Neural crest cell (in vitro differentiated cells): ENCODE data around the gene PCED1A. TPM values are rescaled to one million over a fixed set of nuclear protein-coding genes. Genes with fewer than 3 reads are reported as not detected.

ENCODE experiments used
- DNase-seq: peaks from one replicate; pipeline ENCODE4 v3.0.0; 2021; ENCODE audit warnings: low read depth, mixed read lengths, low spot score
- H3K27ac Mint-ChIP-seq: one replicate; pipeline ENCODE4 v1.8.0; 2021; ENCODE audit warnings: mild to moderate bottlenecking, mixed read lengths; ENCODE audit not compliant: unreplicated experiment
- H3K27me3 Mint-ChIP-seq: 2 replicates; pipeline ENCODE4 v1.8.0; 2021; ENCODE audit warnings: low read depth, mild to moderate bottlenecking, mixed read lengths
- H3K36me3 Mint-ChIP-seq: 2 replicates; pipeline ENCODE4 v1.8.0; 2021; ENCODE audit warnings: low read depth, mild to moderate bottlenecking, mixed read lengths
- H3K4me1 Mint-ChIP-seq: 2 replicates; pipeline ENCODE4 v1.8.0; 2021; ENCODE audit warnings: mixed read lengths
- H3K4me3 Mint-ChIP-seq: one replicate; pipeline ENCODE4 v1.8.0; 2021; ENCODE audit warnings: mild to moderate bottlenecking, mixed read lengths
- H3K9me3 Mint-ChIP-seq: 2 replicates; pipeline ENCODE4 v1.8.0; 2021; ENCODE audit warnings: mixed read lengths
- CTCF ChIP-seq: fragments of 200-600 bp; sonication (generic); conservative IDR thresholded peaks from 2 replicates; pipeline ENCODE4 v1.5.0; 2021; ENCODE audit warnings: antibody characterized with exemption, mild to moderate bottlenecking
- total RNA-seq: library from RNA; stranded (reverse); gene quantifications from 2 replicates; pipeline ENCODE4 v1.2.1, GENCODE V29; 2021

Gene PCED1A
- total RNA-seq, 1 donor from 2014 or later: 68.7 TPM

GRCh38 chr20:2839732-2840137 lies 720 bp downstream of the PCED1A start:
- peaks cover 13% of the 10 kb centered on the region for H3K4me1 Mint-ChIP-seq
- no peaks in the 10 kb centered on the region for H3K9me3 Mint-ChIP-seq
- no peaks in the 10 kb centered on the region for H3K27me3 Mint-ChIP-seq
- peak overlapping the region; percentile 25 for H3K27ac Mint-ChIP-seq
- H3K36me3 Mint-ChIP-seq: peaks cover 27% of the 10 kb centered on the region
- peak overlapping the region; percentile 88 for H3K4me3 Mint-ChIP-seq
- DNase-seq: no peak
- no peak for TF ChIP-seq CTCF

GRCh38 chr20:2838847-2839671 lies 1.4 kb downstream of the PCED1A start:
- Mint-ChIP-seq H3K36me3 (peaks cover 27% of the 10 kb centered on the region), H3K9me3 (no peaks in the 10 kb centered on the region), H3K27me3 (no peaks in the 10 kb centered on the region), H3K27ac (peak overlapping the region; percentile 25), H3K4me3 (peak overlapping the region; percentile 88), H3K4me1 (peaks cover 13% of the 10 kb centered on the region)
- TF ChIP-seq CTCF: no peak
- DNase-seq: no peak

DNA sequence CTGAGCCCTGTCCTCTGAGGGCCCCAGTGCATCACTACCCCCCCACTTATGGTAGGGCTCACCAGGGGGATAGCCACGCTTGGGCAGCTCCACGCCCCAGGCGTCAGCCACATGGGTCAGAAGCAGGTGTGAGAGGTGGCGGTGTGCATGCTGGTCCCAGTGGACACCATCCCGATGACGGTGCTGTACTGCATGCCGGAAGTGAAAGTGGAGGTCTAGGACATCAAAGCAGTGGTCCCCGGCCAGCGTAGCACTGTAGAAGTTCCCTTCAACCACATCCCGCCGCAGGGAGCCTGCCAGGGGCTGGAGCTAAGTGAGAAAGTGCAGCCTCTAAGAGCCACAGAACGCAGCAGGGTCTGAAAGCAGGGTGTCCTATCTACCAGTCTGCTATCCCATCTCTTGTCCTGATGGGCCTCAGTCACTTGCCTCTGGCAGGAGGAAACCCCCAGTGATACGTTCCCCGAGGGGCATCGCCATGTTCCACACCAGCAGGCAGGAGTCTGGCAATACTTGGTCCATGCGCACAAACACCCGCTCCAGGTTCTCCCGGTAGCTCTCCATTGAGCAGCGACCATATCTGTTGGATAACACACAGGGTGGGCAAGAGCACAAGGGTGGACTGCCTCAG lies 2.2 kb downstream of the PCED1A start:
- Mint-ChIP-seq H3K27ac (no peak overlapping the region), H3K36me3 (peaks cover 27% of the 10 kb centered on the region), H3K4me1 (peaks cover 13% of the 10 kb centered on the region), H3K27me3 (no peaks in the 10 kb centered on the region), H3K9me3 (no peaks in the 10 kb centered on the region), H3K4me3 (peak overlapping the region; percentile 72)
- DNase-seq: no peak
- no peak for TF ChIP-seq CTCF

GRCh38 chr20:2837221-2837960 lies 3.1 kb downstream of the PCED1A start:
- DNase-seq: no peak
- TF ChIP-seq CTCF: no peak
- Mint-ChIP-seq H3K27me3 (no peaks in the 10 kb centered on the region), H3K36me3 (peaks cover 27% of the 10 kb centered on the region), H3K4me1 (peaks cover 13% of the 10 kb centered on the region), H3K27ac (no peak overlapping the region), H3K9me3 (no peaks in the 10 kb centered on the region), H3K4me3 (peak overlapping the region; percentile 72)

GRCh38 chr20:2836035-2836434 lies 4.4 kb downstream of the PCED1A start:
- Mint-ChIP-seq H3K27me3 (no peaks in the 10 kb centered on the region), H3K4me1 (peaks cover 11% of the 10 kb centered on the region), H3K4me3 (peak overlapping the region; percentile 43), H3K9me3 (no peaks in the 10 kb centered on the region), H3K27ac (peak overlapping the region; percentile 5), H3K36me3 (peaks cover 27% of the 10 kb centered on the region)
- no peak for DNase-seq
- no peak for TF ChIP-seq CTCF
